ENCODE results near the gene RTL1. TPM values are rescaled to one million over a fixed set of nuclear protein-coding genes. Genes with fewer than 3 reads are reported as not detected.

RTL1 gene
- total RNA-seq, 1 experiment from 2014 or later, result not detected

- Histone ChIP-seq H3K23ac (ENCODE audit: insufficient read length, low read depth, low read length) (no peak overlapping the region), H2BK120ac (ENCODE audit: low read depth, low read length, poor library complexity, severe bottlenecking) (no peak overlapping the region), H2BK12ac (ENCODE audit: insufficient read length, low read depth, low read length) (no peak overlapping the region), H4K20me1 (ENCODE audit: control insufficient read depth, insufficient read depth, insufficient read length) (no peaks in the 10 kb centered on the region), H4K5ac (ENCODE audit: insufficient read length, low read depth, low read length) (no peak overlapping the region), H3K23me2 (ENCODE audit: insufficient read length, low read depth, low read length, poor library complexity, severe bottlenecking) (no peaks in the 10 kb centered on the region), H3K14ac (ENCODE audit: insufficient read depth, low read length) (no peak overlapping the region), H3K56ac (ENCODE audit: insufficient read length, low read depth, low read length) (no peak overlapping the region), H3K79me2 (ENCODE audit: insufficient read depth, low read length) (no peaks in the 10 kb centered on the region), H3K4ac (ENCODE audit: low read depth, low read length) (no peak overlapping the region), H2AFZ (ENCODE audit: low read length) (no peak overlapping the region), H2BK5ac (ENCODE audit: insufficient read length, low read length) (no peak overlapping the region), H4K8ac (replicated peaks; ENCODE audit: insufficient read length, low read depth, low read length) (no peak overlapping the region), H4K91ac (ENCODE audit: insufficient read length, low read depth, low read length) (no peak overlapping the region), H3K9ac (ENCODE audit: extremely low read depth, insufficient read length, low read length) (no peak overlapping the region), H3K18ac (ENCODE audit: insufficient read length, low read depth, low read length) (no peak overlapping the region), H3T11ph (ENCODE audit: low read length) (no peak overlapping the region), H3K27ac (ENCODE audit: insufficient read length, low read depth, low read length) (no peak overlapping the region), H2BK15ac (ENCODE audit: low read depth, low read length) (no peak overlapping the region), H3K79me1 (ENCODE audit: insufficient read depth, low read depth, low read length, poor library complexity, severe bottlenecking) (no peaks in the 10 kb centered on the region), H3K4me2 (ENCODE audit: insufficient read depth, insufficient read length, low read length) (no peak overlapping the region), H3K9me3 (ENCODE audit: control insufficient read depth, low read depth, low read length) (no peaks in the 10 kb centered on the region), H3K27me3 (ENCODE audit: insufficient read depth, low read length) (no peaks in the 10 kb centered on the region), H2BK20ac (ENCODE audit: low read depth, low read length, poor library complexity, severe bottlenecking) (no peak overlapping the region), H2AK5ac (ENCODE audit: insufficient read length, low read length) (no peak overlapping the region), H3K4me1 (ENCODE audit: insufficient read depth, low read length) (no peaks in the 10 kb centered on the region)
- Mint-ChIP-seq H3K9me3 (peaks cover 0 to 3% of the 10 kb centered on the region in 2 experiments; a peak in 2 of 5 replicates), H3K36me3 (ENCODE audit: insufficient read depth in 1 of 3, low read depth in 3 of 3) (no peaks in the 10 kb centered on the region), H3K27me3 (ENCODE audit: low read depth) (peaks cover 8% of the 10 kb centered on the region), H3K4me1 (peaks cover 2 to 3% of the 10 kb centered on the region in 2 experiments; a peak in 3 of 4 replicates), H3K4me3 (no peak overlapping the region), H3K27ac (no peak overlapping the region)
- no CpG with 5 or more reads among the region's 3 CpGs for WGBS (ENCODE audit: extremely low coverage, insufficient read length, low lambda C conversion rate)
- no peak for DNase-seq
- TF ChIP-seq CTCF (conservative IDR thresholded peaks at IDR 0.05), result no peak
These were observed 11.1 kb upstream of the RTL1 start for GRCh38 chr14:100914597-100915021.

Data from H9 (cell line).